Mesangial cell (primary cell): ENCODE measurements around the gene OR2AG2. TPM values are rescaled to one million over a fixed set of nuclear protein-coding genes. Genes with fewer than 3 reads are reported as not detected.

Source experiments
- total RNA-seq: library from RNA; depleted of rRNA; stranded (reverse); fragments of >200 nt; gene quantifications from 2 replicates; pipeline ENCODE4 v1.2.3, GENCODE V29; 2015

OR2AG2 gene, protein sequence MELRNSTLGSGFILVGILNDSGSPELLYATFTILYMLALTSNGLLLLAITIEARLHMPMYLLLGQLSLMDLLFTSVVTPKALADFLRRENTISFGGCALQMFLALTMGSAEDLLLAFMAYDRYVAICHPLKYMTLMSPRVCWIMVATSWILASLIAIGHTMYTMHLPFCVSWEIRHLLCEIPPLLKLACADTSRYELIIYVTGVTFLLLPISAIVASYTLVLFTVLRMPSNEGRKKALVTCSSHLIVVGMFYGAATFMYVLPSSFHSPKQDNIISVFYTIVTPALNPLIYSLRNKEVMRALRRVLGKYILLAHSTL
- total RNA-seq: under 0.01 and 0.13 TPM in 2 replicates

DNA sequence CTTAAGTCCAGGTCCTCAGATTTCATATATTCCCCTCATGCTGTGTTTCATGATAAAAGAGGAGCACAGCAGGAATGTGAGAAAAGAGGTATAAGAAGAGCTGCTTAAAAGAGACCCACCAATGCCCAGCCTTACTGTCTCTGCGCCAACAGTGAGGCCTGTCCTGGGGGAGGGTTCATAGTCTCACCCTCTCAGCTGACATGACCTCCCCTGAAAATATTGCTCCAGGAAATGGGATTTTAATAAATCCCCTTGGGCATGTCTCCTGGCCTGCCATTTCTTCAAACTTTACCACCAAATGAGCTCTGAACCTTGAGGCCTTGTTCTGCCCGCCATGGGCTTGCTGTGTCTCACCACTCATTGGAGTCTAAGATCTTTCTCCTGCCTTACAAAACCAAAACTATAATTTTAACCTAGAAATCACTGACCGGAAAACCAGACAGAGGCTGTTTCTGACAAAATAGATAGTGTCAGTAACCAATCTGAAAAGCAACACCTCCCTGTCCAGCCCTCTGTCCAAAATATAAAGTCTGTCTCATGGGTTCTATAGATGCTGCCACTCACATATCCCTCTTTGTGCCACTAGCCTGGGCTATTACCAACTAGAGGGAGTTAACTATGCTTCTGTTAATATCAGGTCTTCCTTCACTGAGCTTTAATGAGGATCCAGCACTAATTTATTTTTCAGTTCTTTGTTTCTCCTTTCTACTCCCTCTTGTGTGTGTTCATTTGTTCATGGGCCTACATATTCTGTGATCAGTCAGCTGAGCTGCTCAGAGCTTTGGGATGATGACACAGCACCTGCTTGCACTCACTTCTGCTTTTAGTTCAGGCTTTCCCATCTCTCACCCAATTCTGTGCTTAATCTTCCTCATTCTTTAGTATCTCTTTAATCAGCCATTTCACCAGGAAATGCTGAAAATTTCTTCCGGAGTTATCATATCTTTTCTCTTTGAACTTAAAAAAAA, at the start of gene OR2AG2:
Gene OR2AG2 (minus strand): TSS at position 51 of the 968 bp plus-strand sequence. CDS start 3,019 bp downstream, outside the sequence.

DNA sequence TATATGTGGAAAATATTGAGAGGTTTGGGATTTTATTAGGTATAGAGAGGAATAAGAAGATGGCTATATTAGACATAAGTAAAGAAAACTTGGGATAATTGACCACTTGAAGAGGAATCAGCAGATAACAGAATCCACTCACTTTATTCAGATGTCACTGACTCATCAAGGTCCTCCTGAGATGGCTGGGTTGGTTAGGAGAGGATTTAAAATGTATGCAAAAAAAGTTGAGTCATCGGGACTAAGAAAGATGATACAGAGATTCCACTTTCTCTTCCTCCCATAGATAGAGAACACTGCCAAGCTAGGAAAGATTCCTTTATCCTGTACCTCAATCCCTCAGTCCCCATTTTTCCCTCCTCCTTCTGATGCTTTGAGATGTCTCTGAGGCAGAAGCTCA, 27.6 kb upstream of the OR2AG2 start, which contains the start of gene OR6A2:
Gene OR6A2 (minus strand): TSS at position 288 of the 400 bp plus-strand sequence. CDS start 3,981 bp downstream, outside the sequence.

DNA sequence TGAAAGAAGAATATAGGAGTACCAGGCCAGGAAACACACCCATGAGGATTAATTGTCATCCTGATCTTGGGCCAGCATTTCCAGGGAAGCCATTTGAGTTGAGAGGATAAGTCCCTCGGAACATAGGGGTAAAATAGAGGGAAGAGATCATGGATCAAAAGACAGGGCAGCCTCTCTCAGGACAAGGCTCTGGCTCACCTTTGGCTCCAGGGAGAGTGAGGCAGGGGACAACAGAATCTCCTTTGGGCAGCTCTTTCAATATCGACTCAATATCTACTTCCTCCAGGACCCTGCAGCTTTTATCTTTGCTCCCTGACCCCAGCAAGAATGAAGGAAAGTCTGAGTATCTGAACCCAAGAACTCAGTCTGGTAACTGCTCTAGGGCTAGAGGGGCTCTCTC, 10.9 kb upstream of the OR2AG2 start, which contains the start of gene OR2AG1:
Gene OR2AG1 (plus strand): TSS at position 301 of the 400 bp plus-strand sequence. CDS start 2,018 bp downstream, outside the sequence.

Other genes starting within 250 kb of the OR2AG2 start
- 6.7 and 13.0 TPM in 2 replicates for gene RRP8, start 168.4 kb downstream of the OR2AG2 start, total RNA-seq
- 183 and 288 TPM in 2 replicates for gene ILK, start 168.2 kb downstream of the OR2AG2 start, total RNA-seq
- 82.3 and 97.0 TPM in 2 replicates for gene TAF10, start 159.8 kb downstream of the OR2AG2 start, total RNA-seq
- 49.5 and 166 TPM in 2 replicates for gene TPP1, start 152.6 kb downstream of the OR2AG2 start, total RNA-seq
- gene DCHS1, start 116.2 kb downstream of the OR2AG2 start, total RNA-seq: 3.1 and 17.2 TPM in 2 replicates
- 33.7 and 54.8 TPM in 2 replicates for gene MRPL17, start 88.6 kb downstream of the OR2AG2 start, total RNA-seq
- gene OR2AG1, start 11.0 kb upstream of the OR2AG2 start, total RNA-seq: not detected in 2 replicates
- gene OR6A2, start 27.7 kb upstream of the OR2AG2 start, total RNA-seq: not detected in 2 replicates
- gene OR10A5, start 73.7 kb upstream of the OR2AG2 start, total RNA-seq: not detected in 2 replicates
- gene OR10A2, start 91.1 kb upstream of the OR2AG2 start, total RNA-seq: not detected in 2 replicates
- not detected in 2 replicates for gene OR10A4, start 104.6 kb upstream of the OR2AG2 start, total RNA-seq
- not detected in 2 replicates for gene OR2D2, start 120.5 kb upstream of the OR2AG2 start, total RNA-seq
- not detected in 2 replicates for gene OR2D3, start 149.0 kb upstream of the OR2AG2 start, total RNA-seq
- gene ZNF215, start 154.4 kb upstream of the OR2AG2 start, total RNA-seq: 2.0 and 2.3 TPM in 2 replicates
- 0.65 and 1.5 TPM in 2 replicates for gene ZNF214, start 248.4 kb upstream of the OR2AG2 start, total RNA-seq
- not detected in 2 replicates for gene NLRP14, start 248.5 kb upstream of the OR2AG2 start, total RNA-seq